A172 (cell line): Measurements from ENCODE around the gene PDZD2. TPM values are rescaled to one million over a fixed set of nuclear protein-coding genes. Genes with fewer than 3 reads are reported as not detected.

Experiments used
- DNase-seq: peaks from one replicate; pipeline ENCODE4 v3.0.0-alpha.2; 2015; ENCODE audit warnings: low spot score
- total RNA-seq: library from RNA; depleted of rRNA; stranded (reverse); fragments of >200 nt; shearing (Covaris generic); gene quantifications from 2 replicates; pipeline ENCODE4 v1.2.3, GENCODE V29; 2014

PDZD2 gene
- total RNA-seq, 1 experiment from 2014 or later, result 0.16 TPM

DNA sequence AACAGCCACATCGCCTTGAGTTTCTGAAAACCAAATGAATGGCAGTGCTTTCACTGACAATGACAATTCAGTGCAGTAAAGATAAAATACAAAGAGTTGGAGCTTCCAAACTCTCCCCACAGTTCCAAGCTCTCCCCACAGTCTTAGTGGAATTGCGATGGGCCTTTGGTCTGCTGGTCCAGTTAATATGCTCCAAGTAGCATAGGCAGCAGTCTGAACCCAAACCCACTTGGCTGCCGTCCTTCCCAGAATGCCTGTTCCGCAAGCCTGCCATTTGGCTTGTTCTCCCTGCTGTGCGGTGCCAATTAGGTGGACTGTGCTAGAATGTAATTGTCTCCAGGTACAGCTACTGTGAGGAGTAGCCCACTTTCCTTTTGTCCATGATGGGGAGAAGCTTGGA, 285.1 kb downstream of the PDZD2 start:
- DNase-seq, result no peak

- DNase-seq, result no peak
These were observed 292.9 kb downstream of the PDZD2 start for GRCh38 chr5:31931874-31932273.

DNA sequence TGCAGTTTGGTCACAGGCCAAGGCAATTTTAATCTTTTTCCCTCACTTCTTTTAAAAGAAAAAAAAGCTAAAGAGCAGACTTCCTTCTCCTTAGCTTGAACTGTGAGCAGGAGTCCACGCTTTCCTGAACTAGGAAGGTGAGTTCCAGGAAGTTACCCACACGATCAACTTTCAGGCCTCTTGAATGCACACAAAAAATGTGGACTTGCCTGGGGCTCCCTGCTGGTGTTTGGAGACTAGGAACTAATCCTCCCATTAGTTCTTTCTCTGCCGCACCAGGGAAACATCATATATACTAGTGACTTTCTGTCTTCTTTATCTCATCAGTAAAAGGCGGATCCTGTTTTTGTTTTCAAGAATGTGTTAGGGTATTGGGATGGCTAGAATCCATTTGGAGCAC, 295.2 kb downstream of the PDZD2 start:
- DNase-seq, result no peak

DNA sequence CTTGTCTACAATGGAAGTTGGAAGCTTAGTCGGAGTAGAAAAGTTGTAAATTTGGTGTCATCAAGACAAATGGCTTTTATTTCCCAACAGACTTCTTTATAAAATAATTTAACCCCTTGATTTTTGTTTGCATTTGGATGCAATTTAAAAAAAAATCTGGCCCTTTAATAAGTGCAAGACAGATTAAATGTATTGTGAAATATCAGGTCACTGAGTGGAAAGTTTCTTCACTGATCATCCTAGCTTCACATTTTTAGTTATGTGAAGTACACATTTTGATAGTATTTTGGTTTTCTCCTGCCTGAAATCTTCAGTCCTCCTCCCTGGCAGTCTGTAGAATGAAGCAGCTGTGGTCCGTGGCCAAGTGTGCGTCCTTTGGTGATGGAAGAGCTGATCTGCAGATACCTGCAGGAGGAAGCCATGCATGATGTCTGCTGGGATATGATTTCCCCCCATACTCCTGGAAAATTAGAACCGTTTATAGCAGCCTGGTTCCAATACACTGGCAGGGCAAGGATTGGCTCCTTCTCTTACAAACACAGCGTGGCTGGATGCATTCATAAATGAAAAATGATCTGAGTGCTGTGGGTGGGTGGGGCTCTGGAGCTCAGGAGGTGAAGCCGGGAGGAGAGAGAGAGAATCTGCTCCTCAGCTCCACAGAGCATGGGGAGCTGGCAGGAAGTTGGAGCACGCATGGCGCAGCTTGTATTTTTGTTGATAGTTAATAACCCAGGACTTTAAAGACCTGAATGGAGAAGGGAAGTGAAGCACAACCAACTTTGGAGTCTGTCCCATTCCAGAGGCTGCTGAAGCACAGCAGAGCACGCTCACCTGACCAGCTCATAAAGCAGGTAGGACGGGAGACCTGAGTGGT, 296.8 kb downstream of the PDZD2 start:
- no peak for DNase-seq

DNA sequence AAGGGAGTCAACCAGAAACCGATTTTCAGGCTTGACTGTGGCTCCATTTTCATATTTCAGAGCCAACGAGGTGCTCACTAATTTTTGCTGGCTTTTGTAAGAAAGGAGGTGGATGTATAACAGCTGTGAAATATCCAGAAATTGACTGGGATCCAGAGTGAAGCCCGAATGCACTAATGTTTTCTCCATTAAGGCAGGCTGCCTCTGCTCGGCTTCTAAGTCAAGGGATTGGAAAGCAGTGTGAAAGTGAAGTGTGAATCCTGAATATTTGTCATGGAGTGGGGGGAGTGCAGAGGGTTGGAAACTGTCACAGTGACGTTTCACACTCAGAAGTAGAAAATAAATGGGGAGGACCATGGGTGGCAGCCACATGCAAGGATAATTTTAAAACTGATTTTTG, 297.8 kb downstream of the PDZD2 start:
- DNase-seq, result no peak

DNA sequence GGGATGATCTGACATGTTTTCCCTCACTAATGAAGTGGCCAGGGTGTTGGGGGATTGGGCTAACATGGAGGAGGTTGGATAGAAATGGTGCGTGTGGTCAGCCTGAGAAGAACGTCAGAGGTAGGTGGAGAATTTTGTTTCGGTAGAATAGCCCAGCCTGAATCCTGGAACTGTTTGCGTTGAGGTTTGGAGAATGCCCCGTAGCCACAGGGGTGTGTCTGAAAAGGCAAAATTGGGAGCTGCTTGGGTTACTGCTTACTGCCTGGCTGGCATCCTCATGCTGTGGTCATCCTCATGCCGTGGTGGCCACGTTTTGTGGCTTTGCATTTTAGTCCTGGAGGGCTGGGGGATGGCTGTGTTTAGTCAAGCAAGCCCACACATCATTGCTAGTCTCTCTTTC, 298.3 kb downstream of the PDZD2 start:
- no peak for DNase-seq

DNA sequence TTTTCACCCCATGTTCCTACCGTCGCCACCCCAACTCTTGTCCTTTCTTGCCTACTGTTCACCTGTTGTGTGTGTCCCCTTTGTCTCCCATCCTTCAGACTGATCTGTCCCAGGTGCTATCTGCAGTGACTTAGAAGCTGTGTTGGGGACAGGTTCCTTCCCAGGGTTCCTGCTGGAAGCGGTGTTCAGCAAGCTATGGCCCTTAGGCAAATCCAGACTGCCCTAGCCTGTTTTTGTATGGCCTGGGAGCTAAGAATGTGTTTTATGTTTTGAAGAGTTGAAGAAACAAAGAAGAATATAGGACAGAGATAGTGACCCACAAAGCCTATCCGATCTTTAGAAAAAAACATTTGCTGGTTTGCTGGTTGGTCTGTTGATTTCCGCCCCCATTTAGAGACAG, 298.8 kb downstream of the PDZD2 start:
- DNase-seq, result no peak

DNA sequence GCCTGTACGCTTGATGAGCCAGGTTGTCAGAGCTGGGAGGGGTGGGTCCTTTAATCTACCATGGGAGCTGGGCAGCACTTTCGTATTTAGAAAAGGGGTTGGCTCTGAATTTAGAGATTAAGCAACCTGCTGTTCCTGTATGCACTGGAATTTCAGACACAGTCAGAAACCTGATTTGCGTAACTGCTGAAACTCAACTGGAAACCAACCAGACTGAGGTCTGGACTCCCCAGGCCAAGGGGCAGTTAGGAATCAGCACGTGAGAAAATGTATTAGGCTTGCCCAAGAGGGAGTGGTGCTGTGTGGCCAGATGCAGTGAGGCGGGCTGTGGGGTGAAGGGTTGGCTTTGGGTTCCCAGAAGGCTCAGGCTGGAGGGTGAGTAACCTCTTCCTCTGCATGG, 300.2 kb downstream of the PDZD2 start:
- no peak for DNase-seq

DNA sequence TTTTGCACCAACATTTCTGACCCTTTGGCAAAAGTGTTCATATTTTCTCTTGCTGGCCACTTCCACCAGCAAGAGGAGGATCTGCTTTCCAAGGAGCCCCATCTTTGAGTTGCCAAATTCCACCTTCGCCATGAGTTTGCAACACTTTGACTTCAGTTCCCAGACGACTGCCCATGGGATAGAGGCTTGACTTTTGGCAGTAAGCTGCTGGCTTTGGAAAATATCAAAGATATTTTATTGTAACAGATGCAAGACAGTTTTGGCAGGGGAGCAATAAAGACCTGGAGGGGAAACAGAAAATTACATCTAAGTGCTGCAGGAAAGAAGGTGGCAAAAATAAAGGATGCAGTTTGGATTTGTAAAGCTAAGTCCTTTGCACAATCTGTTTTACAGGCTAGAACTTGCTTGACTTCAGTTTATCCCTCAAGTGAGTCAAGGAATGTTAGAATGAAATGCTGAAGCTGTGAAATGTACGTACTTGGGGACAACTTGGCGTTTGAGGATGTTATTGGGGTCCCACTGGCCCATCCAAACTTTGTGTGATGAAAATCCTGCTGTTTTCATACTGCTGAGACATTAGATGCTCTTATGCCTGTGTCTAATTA, 302.3 kb downstream of the PDZD2 start:
- DNase-seq, result no peak

DNA sequence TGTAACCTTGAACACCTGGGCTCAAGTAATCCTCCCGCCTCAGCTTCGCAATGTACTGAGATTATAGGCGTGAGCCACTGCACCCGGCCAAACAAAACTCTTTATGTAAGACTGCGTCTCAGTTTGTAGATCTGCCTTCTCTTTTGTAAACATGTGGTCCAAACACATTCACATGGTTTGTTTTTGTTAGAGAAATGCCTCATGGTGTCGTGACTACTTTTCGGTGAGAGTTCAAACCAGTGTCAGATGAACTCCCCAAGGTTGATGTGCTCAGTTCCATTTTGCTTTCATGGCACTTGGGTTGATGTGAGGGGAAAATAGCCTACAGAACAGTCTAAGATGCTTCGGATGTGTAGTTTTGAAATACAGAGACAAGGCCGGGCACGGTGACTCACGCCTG, 303.6 kb downstream of the PDZD2 start:
- no peak for DNase-seq

GRCh38 chr5:31944684-31945445, 305.9 kb downstream of the PDZD2 start:
- no peak for DNase-seq

- no peak for DNase-seq
These were observed 309.1 kb downstream of the PDZD2 start for GRCh38 chr5:31948006-31948405.

- no peak for DNase-seq
These were observed 313.1 kb downstream of the PDZD2 start for GRCh38 chr5:31952067-31952466.

DNA sequence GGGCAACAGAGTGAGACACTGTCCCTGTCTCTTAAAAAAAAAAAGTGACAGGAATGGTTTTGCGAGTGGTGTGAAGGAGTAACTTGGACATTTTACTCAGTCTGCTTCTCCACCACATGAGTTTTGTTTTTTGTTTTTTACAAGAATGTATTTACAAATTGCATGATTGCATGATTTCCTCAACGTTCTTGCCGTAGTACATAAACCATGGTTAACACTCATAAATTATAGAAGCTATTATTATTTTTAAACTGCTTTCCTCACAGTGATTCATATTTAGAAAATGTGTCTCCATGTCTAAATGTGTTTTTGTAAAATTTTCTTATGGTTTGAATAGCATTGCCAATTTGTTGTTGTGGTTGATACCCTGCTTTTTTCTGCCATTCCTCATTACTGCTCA, 315.2 kb downstream of the PDZD2 start:
- no peak for DNase-seq

DNA sequence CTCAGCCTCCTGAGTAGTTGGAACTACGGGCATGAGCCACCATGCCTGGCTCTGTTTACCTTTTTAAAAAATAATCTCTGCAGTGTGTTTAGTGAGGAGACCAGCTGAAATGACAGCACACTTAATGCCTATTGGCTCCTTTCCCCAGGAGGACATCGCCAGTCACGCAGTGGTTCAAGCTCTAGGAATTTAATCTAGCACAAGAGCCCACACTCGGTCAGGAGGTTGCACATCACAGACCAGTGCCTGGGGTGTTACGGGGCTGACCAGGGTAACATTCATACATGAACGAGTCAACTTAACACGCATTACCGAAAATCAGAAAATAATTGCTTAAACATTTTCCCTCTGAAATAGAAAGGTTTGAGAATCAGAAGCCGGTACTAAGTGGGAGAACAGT, 318.2 kb downstream of the PDZD2 start:
- no peak for DNase-seq

- DNase-seq, result no peak
These were observed 323.4 kb downstream of the PDZD2 start for GRCh38 chr5:31962351-31962751.

DNA sequence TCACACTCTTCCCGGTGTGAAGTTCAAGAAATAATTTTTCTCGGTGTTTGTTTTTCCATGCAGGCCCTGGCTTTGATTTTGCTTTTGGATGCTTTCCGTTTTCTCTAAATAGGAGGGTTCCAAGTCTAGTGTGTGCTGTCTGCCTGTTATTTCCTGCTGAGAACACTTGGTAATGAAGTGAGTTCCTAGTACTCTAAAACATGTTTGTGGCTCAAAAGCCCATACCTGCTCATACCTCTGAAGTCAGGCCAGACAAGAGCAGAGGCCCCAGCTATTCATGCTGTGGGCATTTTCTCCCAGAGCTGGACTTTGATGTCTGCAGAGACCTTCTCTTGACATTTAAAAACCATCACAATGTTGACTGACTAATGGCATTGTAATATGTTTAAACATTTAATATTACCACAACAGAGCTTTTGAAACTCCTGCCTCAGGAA, 324.0 kb downstream of the PDZD2 start:
- DNase-seq, result no peak

- DNase-seq, result no peak
These were observed 324.6 kb downstream of the PDZD2 start for GRCh38 chr5:31963358-31964006.

- DNase-seq, result no peak
These were observed 325.1 kb downstream of the PDZD2 start for GRCh38 chr5:31964007-31964360.

DNA sequence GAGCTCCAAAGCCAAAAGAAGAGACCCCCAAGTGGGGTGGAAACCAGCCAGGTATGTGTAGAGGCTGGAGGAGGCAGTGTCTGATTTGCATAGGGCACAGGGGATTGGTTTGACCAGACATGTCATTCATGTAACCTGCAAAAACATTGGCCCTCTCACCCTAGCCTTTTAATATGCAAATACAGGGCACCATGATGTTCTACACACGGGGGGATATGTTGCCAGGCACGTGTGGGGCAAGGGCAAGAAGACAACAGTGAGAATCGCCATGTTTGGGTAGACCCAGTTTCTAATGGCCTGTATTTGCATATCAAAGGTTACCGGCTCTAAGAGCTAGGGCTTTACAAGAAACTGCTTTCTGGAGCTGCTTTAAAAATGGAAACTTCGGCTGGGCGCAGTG, 326.3 kb downstream of the PDZD2 start:
- DNase-seq, result no peak

DNA sequence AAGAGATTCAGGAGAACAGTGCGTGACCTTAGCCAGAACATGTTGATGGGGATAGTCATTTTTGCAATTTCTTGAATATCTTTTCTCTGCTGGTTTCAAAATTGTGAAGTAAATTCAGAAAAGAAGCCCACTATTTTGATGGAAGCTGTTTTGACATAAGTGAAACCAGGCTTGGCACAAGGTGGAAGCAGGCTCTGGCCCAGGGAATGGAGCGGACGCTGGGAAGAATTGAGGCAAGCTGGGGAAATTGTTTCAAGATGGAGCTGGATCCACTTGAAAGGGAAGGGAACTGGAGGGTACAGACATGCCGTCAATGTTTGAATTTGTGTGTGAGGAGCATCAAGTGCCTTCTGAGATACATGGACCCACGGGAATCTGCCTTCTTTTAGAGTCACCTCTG, 328.0 kb downstream of the PDZD2 start:
- DNase-seq, result no peak

DNA sequence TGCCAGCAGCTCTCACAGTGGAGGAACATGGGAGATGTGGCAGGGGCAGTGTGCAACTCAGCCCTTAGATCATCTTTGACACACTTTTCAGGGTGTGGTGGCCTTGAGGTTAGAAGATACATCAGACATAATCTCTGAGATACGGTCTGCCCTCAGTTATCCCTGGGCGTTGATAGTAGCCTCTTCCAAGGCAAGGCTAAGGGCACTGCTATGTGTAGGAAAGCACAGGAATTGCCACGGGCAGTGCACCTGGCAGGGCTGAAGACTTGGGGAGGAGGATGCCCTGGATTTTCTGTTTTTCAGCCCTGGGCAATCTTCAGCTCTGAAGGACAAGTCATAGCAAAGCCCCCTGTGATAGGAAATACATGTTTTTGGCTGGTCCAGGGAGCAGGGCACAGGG, 328.5 kb downstream of the PDZD2 start:
- no peak for DNase-seq
